Measurements from ENCODE around the gene HTR5A.

Gene HTR5A

GRCh38 chr7:155136619-155137243, 66.6 kb downstream of the HTR5A start:
- DNase-seq (ENCODE audit: low spot score) = no peak

More at GRCh38 chr7:155136619-155137243, 66.6 kb downstream of the HTR5A start:
- TF ChIP-seq CTCF (conservative IDR thresholded peaks at IDR 0.05; ENCODE audit: low read depth) = no peak
- H3K27ac ChIP-seq = no peak overlapping the region
- ChIA-PET CTCF (no interaction called here), POLR2A (ENCODE audit: low non-redundant PET) (no interaction called here)
